Caco-2 (cell line): Measurements from ENCODE around the gene PRDM1. TPM values are rescaled to one million over a fixed set of nuclear protein-coding genes. Genes with fewer than 3 reads are reported as not detected.

Experiments
- BruUV-seq: library from RNA; stranded (reverse); fragments of 400-500 nt; replicated peaks from 2 replicates; lab custom pipeline; 2021; lab: Mats Ljungman, UMichigan
- CTCF ChIA-PET: fragments of 300-600 bp; sonication (Branson Sonifier 250); formaldehyde crosslinking; loops from one replicate; lab custom pipeline; 2022; ENCODE audit warnings: antibody characterized with exemption; lab: Charles Lee
- POLR2A ChIA-PET: fragments of 300-600 bp; sonication (Branson Sonifier 250); formaldehyde crosslinking; loops from one replicate; lab custom pipeline; 2022; ENCODE audit warnings: antibody characterized with exemption; lab: Charles Lee
- DNase-seq, 2 experiments: peaks; one replicate each; pipeline versions ENCODE4 v3.0.0 to v3.0.0-alpha.2; 2020 to 2022
- H3K27me3 ChIP-seq: replicated peaks from 2 replicates; pipeline ENCODE4 v1.6.0; 2011; ENCODE audit warnings: low read length; ENCODE audit not compliant: control insufficient read depth, insufficient read depth
- H3K36me3 ChIP-seq: 2 replicates; pipeline ENCODE4 v1.5.1; 2011; ENCODE audit warnings: low read length; ENCODE audit not compliant: control insufficient read depth, insufficient read depth
- H3K4me1 ChIP-seq: fragments of 250-450 bp; sonication (Bioruptor Pico); 2 replicates; pipeline ENCODE4 v1.5.1; 2020; ENCODE audit warnings: mild to moderate bottlenecking
- H3K4me3 ChIP-seq: 2 replicates; pipeline ENCODE4 v1.5.1; 2011; ENCODE audit warnings: low read depth, mild to moderate bottlenecking, control low read depth, low read length
- H3K9me3 ChIP-seq: fragments of 250-450 bp; sonication (Bioruptor Pico); 2 replicates; pipeline ENCODE4 v1.5.1; 2020; ENCODE audit warnings: mild to moderate bottlenecking, moderate library complexity
- H3K27ac Mint-ChIP-seq: one replicate; pipeline ENCODE4 v1.8.0; 2022; ENCODE audit warnings: mixed read lengths; ENCODE audit not compliant: unreplicated experiment
- H3K27me3 Mint-ChIP-seq: one replicate; pipeline ENCODE4 v1.8.0; 2022; ENCODE audit warnings: mixed read lengths; ENCODE audit not compliant: insufficient read depth, unreplicated experiment
- H3K36me3 Mint-ChIP-seq: one replicate; pipeline ENCODE4 v1.8.0; 2022; ENCODE audit warnings: mild to moderate bottlenecking, mixed read lengths; ENCODE audit not compliant: insufficient read depth, unreplicated experiment
- H3K4me1 Mint-ChIP-seq: one replicate; pipeline ENCODE4 v1.8.0; 2022; ENCODE audit warnings: low read depth, mixed read lengths; ENCODE audit not compliant: unreplicated experiment
- H3K4me3 Mint-ChIP-seq: one replicate; pipeline ENCODE4 v1.8.0; 2022; ENCODE audit warnings: mild to moderate bottlenecking, moderate library complexity, mixed read lengths; ENCODE audit not compliant: unreplicated experiment
- H3K9me3 Mint-ChIP-seq: one replicate; pipeline ENCODE4 v1.8.0; 2022; ENCODE audit warnings: mixed read lengths; ENCODE audit not compliant: unreplicated experiment
- CTCF ChIP-seq, 2 experiments: fragments of 200-600 bp in 1 of 2; IDR thresholded peaks; 1 replicate in 1 of 2; 2 replicates in 1 of 2; pipeline versions ENCODE4 v1.5.1 to v1.8.0; 2011 to 2022; ENCODE audit warnings: antibody characterized with exemption in 1 of 2, control low read depth in 1 of 2, inconsistent platforms in 1 of 2, low read depth in 1 of 2, low read length in 1 of 2, mild to moderate bottlenecking in 1 of 2, moderate library complexity in 1 of 2; ENCODE audit not compliant: insufficient read depth in 1 of 2, severe bottlenecking in 1 of 2, unreplicated experiment in 1 of 2
- intact Hi-C: fragments of 100-400 bp; cut with micrococcal nuclease; formaldehyde crosslinking; loops from one replicate; pipeline ENCODE4 v1.10.0; 2022; ENCODE audit not compliant: unreplicated experiment
- total RNA-seq: library from RNA; stranded (reverse); gene quantifications from 2 replicates; pipeline ENCODE4 v1.2.3, GENCODE V29; 2022

Gene PRDM1
- total RNA-seq, 1 experiment from 2014 or later, result 10.4 TPM

- Histone ChIP-seq H3K4me3 (no peak overlapping the region), H3K4me1 (no peaks in the 10 kb centered on the region), H3K27me3 (no peaks in the 10 kb centered on the region), H3K9me3 (no peaks in the 10 kb centered on the region), H3K36me3 (no peaks in the 10 kb centered on the region; the same call in 1 of the 2 replicates)
- no TSS peak for BruUV-seq
- ChIA-PET CTCF (no interaction called here), POLR2A (no interaction called here)
- peaks cover 6% of the 10 kb centered on the region for H3K4me1 Mint-ChIP-seq
- H3K27ac Mint-ChIP-seq, result no peak overlapping the region
- no peak for DNase-seq
- no peaks in the 10 kb centered on the region for H3K27me3 Mint-ChIP-seq
- peaks cover 5% of the 10 kb centered on the region for H3K36me3 Mint-ChIP-seq
- H3K9me3 Mint-ChIP-seq, result no peaks in the 10 kb centered on the region
- intact Hi-C loops, result no loop called here
- TF ChIP-seq CTCF (IDR thresholded peaks at IDR 0.05; ENCODE audit: insufficient read depth in 1 of 2, low read depth in 1 of 2, low read length in 1 of 2, severe bottlenecking in 1 of 2, unreplicated experiment in 1 of 2), result no peak
- H3K4me3 Mint-ChIP-seq, result no peak overlapping the region
Measured at GRCh38 chr6:106064142-106064541, 22.0 kb upstream of the PRDM1 start.

GRCh38 chr6:106064756-106065155 is 21.4 kb upstream of the PRDM1 start:
- Histone ChIP-seq H3K27me3 (no peaks in the 10 kb centered on the region), H3K36me3 (no peaks in the 10 kb centered on the region; the same call in 1 of the 2 replicates), H3K4me3 (no peak overlapping the region), H3K9me3 (no peaks in the 10 kb centered on the region), H3K4me1 (no peaks in the 10 kb centered on the region)
- ChIA-PET POLR2A (no interaction called here), CTCF (no interaction called here)
- no peaks in the 10 kb centered on the region for H3K9me3 Mint-ChIP-seq
- intact Hi-C loops, result no loop called here
- no peak overlapping the region for H3K27ac Mint-ChIP-seq
- peaks cover 6% of the 10 kb centered on the region for H3K4me1 Mint-ChIP-seq
- peaks cover 5% of the 10 kb centered on the region for H3K36me3 Mint-ChIP-seq
- H3K27me3 Mint-ChIP-seq, result no peaks in the 10 kb centered on the region
- no peak for TF ChIP-seq CTCF (IDR thresholded peaks at IDR 0.05; ENCODE audit: insufficient read depth in 1 of 2, low read depth in 1 of 2, low read length in 1 of 2, severe bottlenecking in 1 of 2, unreplicated experiment in 1 of 2)
- DNase-seq, result no peak
- BruUV-seq, result no TSS peak
- H3K4me3 Mint-ChIP-seq, result no peak overlapping the region

- H3K4me1 Mint-ChIP-seq, result peaks cover 6% of the 10 kb centered on the region
- H3K9me3 Mint-ChIP-seq, result no peaks in the 10 kb centered on the region
- Histone ChIP-seq H3K36me3 (no peaks in the 10 kb centered on the region; the same call in 1 of the 2 replicates), H3K4me1 (no peaks in the 10 kb centered on the region), H3K4me3 (no peak overlapping the region), H3K9me3 (no peaks in the 10 kb centered on the region), H3K27me3 (no peaks in the 10 kb centered on the region)
- no TSS peak for BruUV-seq
- CTCF ChIA-PET, result no interaction called here
- no peak for DNase-seq
- TF ChIP-seq CTCF (IDR thresholded peaks at IDR 0.05; ENCODE audit: insufficient read depth in 1 of 2, low read depth in 1 of 2, low read length in 1 of 2, severe bottlenecking in 1 of 2, unreplicated experiment in 1 of 2), result no peak
- H3K36me3 Mint-ChIP-seq, result peaks cover 5% of the 10 kb centered on the region
- intact Hi-C loops, result no loop called here
- POLR2A ChIA-PET, result no interaction called here
- H3K27me3 Mint-ChIP-seq, result no peaks in the 10 kb centered on the region
- no peak overlapping the region for H3K4me3 Mint-ChIP-seq
- no peak overlapping the region for H3K27ac Mint-ChIP-seq
Measured at GRCh38 chr6:106066989-106067388, 19.1 kb upstream of the PRDM1 start.
